Liver (tissue), 9 donors: ENCODE data around the gene TANGO6. TPM values are rescaled to one million over a fixed set of nuclear protein-coding genes. Genes with fewer than 3 reads are reported as not detected.

Source experiments
- DNase-seq: peaks from one replicate; pipeline ENCODE4 v3.0.0-alpha.2; 2017; ENCODE audit warnings: low spot score
- H3K27ac ChIP-seq, 2 donors: one replicate each; pipeline ENCODE4 v1.7.0; 2013; ENCODE audit warnings: inconsistent platforms in 2 of 2, low read length in 2 of 2, control low read depth in 1 of 2, low read depth in 1 of 2, mild to moderate bottlenecking in 1 of 2
- H3K27me3 ChIP-seq, 4 donors: one replicate each; pipeline versions ENCODE4 v1.6.1 to v1.7.0; 2013; ENCODE audit warnings: low read length in 3 of 4, inconsistent platforms in 1 of 4, mild to moderate bottlenecking in 1 of 4, moderate library complexity in 1 of 4; ENCODE audit not compliant: control insufficient read depth in 4 of 4, insufficient read depth in 4 of 4
- H3K36me3 ChIP-seq, 4 donors: one replicate each; pipeline versions ENCODE4 v1.6.1 to v1.7.0; 2013; ENCODE audit warnings: low read length in 3 of 4, mild to moderate bottlenecking in 3 of 4, low read depth in 1 of 4, moderate library complexity in 1 of 4; ENCODE audit not compliant: control insufficient read depth in 4 of 4, insufficient read depth in 3 of 4
- H3K4me1 ChIP-seq, 4 donors: one replicate each; pipeline versions ENCODE4 v1.6.1 to v1.7.0; 2013; ENCODE audit warnings: low read length in 3 of 4, mild to moderate bottlenecking in 3 of 4, moderate library complexity in 1 of 4; ENCODE audit not compliant: control insufficient read depth in 4 of 4, insufficient read depth in 4 of 4
- H3K4me3 ChIP-seq, 3 donors: one replicate each; pipeline versions ENCODE4 v1.6.1 to v1.7.0; 2013; ENCODE audit warnings: low read length in 3 of 3, control low read depth in 1 of 3, low read depth in 1 of 3, mild to moderate bottlenecking in 1 of 3
- H3K9ac ChIP-seq, 2 donors: one replicate each; pipeline ENCODE4 v1.7.0; 2013; ENCODE audit warnings: low read length in 2 of 2, mild to moderate bottlenecking in 2 of 2, moderate library complexity in 2 of 2, control low read depth in 1 of 2, low read depth in 1 of 2
- H3K9me3 ChIP-seq, 4 donors: one replicate each; pipeline versions ENCODE4 v1.6.1 to v1.7.0; 2013; ENCODE audit warnings: low read length in 3 of 4; ENCODE audit not compliant: control insufficient read depth in 4 of 4
- CTCF ChIP-seq: fragments of 150-350 bp; IDR thresholded peaks from 2 replicates; pipeline ENCODE4 v1.5.1; 2017; ENCODE audit warnings: improper control_type of control experiment, low read depth, low read length; ENCODE audit not compliant: missing input control
- EGR1 ChIP-seq, 2 donors: IDR thresholded peaks; 2 replicates each; pipeline ENCODE4 v1.6.1; 2016 to 2018; ENCODE audit warnings: antibody characterized with exemption in 2 of 2, low read depth in 2 of 2
- FOXA1 ChIP-seq: IDR thresholded peaks from 2 replicates; pipeline ENCODE4 v1.6.1; 2016; ENCODE audit warnings: antibody characterized with exemption
- FOXA2 ChIP-seq: IDR thresholded peaks from 2 replicates; pipeline ENCODE4 v1.6.1; 2016; ENCODE audit warnings: antibody characterized with exemption
- GABPA ChIP-seq, 2 donors: IDR thresholded peaks in 1 of 2; conservative IDR thresholded peaks in 1 of 2; 2 replicates each; pipeline ENCODE4 v1.6.1; 2016; ENCODE audit warnings: antibody characterized with exemption in 2 of 2, mild to moderate bottlenecking in 1 of 2, moderate library complexity in 1 of 2
- HNF4A ChIP-seq, 2 donors: conservative IDR thresholded peaks; 2 replicates each; pipeline ENCODE4 v1.6.1; 2016; ENCODE audit warnings: antibody characterized with exemption in 2 of 2, mild to moderate bottlenecking in 2 of 2
- JUND ChIP-seq, 2 donors: IDR thresholded peaks; 2 replicates each; pipeline ENCODE4 v1.6.1; 2016; ENCODE audit warnings: antibody characterized with exemption in 2 of 2
- RAD21 ChIP-seq, 2 donors: IDR thresholded peaks; 2 replicates each; pipeline ENCODE4 v1.6.1; 2016; ENCODE audit warnings: antibody characterized with exemption in 2 of 2, mild to moderate bottlenecking in 2 of 2
- REST ChIP-seq: IDR thresholded peaks from 2 replicates; pipeline ENCODE4 v1.6.1; 2016; ENCODE audit warnings: antibody characterized with exemption, mild to moderate bottlenecking
- RXRA ChIP-seq, 2 donors: IDR thresholded peaks; 2 replicates each; pipeline ENCODE4 v1.6.1; 2017 to 2018; ENCODE audit warnings: antibody characterized with exemption in 2 of 2, mild to moderate bottlenecking in 1 of 2
- SP1 ChIP-seq: IDR thresholded peaks from 2 replicates; pipeline ENCODE4 v1.6.1; 2018; ENCODE audit warnings: antibody characterized with exemption, mild to moderate bottlenecking
- TAF1 ChIP-seq: conservative IDR thresholded peaks from 2 replicates; pipeline ENCODE4 v1.6.1; 2016; ENCODE audit warnings: antibody characterized with exemption, mild to moderate bottlenecking
- ZBTB33 ChIP-seq: IDR thresholded peaks from 2 replicates; pipeline ENCODE4 v1.6.1; 2016; ENCODE audit warnings: antibody characterized with exemption
- WGBS: extraction: QIAGEN DNeasy Blood & Tissue Kit; methylation state at CpG from one replicate; pipeline ENCODE4 v1.1.7; 2013; 5-methylcytosine and 5-hydroxymethylcytosine counted together
- polyA plus RNA-seq, 2 donors: library from polyadenylated mRNA; stranded (reverse) in 1 of 2; unstranded in 1 of 2; fragments of 200-250 nt in 1 of 2; fragments of >200 nt in 1 of 2; fragmentation: Nextera tagmentation in 1 of 2; extraction: Ambion mirVana in 1 of 2; gene quantifications; one replicate each; pipeline versions ENCODE4 v1.2.1 to v1.2.3, GENCODE V29; 2013 to 2015
- total RNA-seq, 2 donors: library from RNA; depleted of rRNA; stranded (reverse); fragments of >200 nt; gene quantifications; one replicate each; pipeline ENCODE4 v1.2.3, GENCODE V29; 2014
- donor health status: healthy.
- donor health status: healthy.
- donor health status: healthy.
- donor health status: healthy.
- donor health status: healthy.

The TANGO6 gene
- total and polyA plus RNA-seq, 4 donors: 6.8 to 40.6 (median 10.5) TPM

- peaks cover 5 to 9% (median 7%) of the 10 kb centered on the region in 4 donors for H3K4me1 ChIP-seq
- no peak for DNase-seq
- no peak overlapping the region for H3K4me3 ChIP-seq
- no peak for TF ChIP-seq EGR1 (IDR thresholded peaks at IDR 0.05; ENCODE audit: low read depth in 2 of 2)
- TF ChIP-seq CTCF: no peak
- no peak for TF ChIP-seq TAF1
- no peak for TF ChIP-seq FOXA1
- no peak for TF ChIP-seq JUND (IDR thresholded peaks at IDR 0.05)
- no peak for TF ChIP-seq REST
- no peak for TF ChIP-seq ZBTB33
- TF ChIP-seq RAD21 (IDR thresholded peaks at IDR 0.05): no peak
- TF ChIP-seq RXRA (IDR thresholded peaks at IDR 0.05): no peak
- TF ChIP-seq HNF4A (conservative IDR thresholded peaks at IDR 0.05): no peak
- TF ChIP-seq GABPA (IDR thresholded peaks at IDR 0.05 in 1 of 2, conservative IDR thresholded peaks at IDR 0.05 in 1 of 2): no peak
- H3K27ac ChIP-seq: no peak overlapping the region
- no peaks in the 10 kb centered on the region for H3K9me3 ChIP-seq
- WGBS: 98% methylated on average over 1 of the region's 1 CpG
- no peaks in the 10 kb centered on the region for H3K27me3 ChIP-seq
- H3K36me3 ChIP-seq: no peaks in the 10 kb centered on the region
- H3K9ac ChIP-seq: no peak overlapping the region
Observed at GRCh38 chr16:68997564-68997963, 154.2 kb downstream of the TANGO6 start.

- Histone ChIP-seq H3K27ac (no peak overlapping the region), H3K36me3 (no peaks in the 10 kb centered on the region), H3K9ac (no peak overlapping the region), H3K9me3 (no peaks in the 10 kb centered on the region), H3K27me3 (no peaks in the 10 kb centered on the region), H3K4me1 (peaks cover 3 to 5% (median 4%) of the 10 kb centered on the region in 4 donors), H3K4me3 (no peak overlapping the region)
- 98% methylated on average over 1 of the region's 1 CpG for WGBS
- TF ChIP-seq FOXA2 (no peak), SP1 (no peak)
- no peak for DNase-seq
Observed at GRCh38 chr16:68999114-68999513, 155.8 kb downstream of the TANGO6 start.
